ENCODE results near the gene FAM163B. TPM values are rescaled to one million over a fixed set of nuclear protein-coding genes. Genes with fewer than 3 reads are reported as not detected.

FAM163B gene
- total and polyA plus RNA-seq, 2 donors (not counting 3 experiments of a cell fraction or from before 2014, with no cell fraction given), result not detected

DNA sequence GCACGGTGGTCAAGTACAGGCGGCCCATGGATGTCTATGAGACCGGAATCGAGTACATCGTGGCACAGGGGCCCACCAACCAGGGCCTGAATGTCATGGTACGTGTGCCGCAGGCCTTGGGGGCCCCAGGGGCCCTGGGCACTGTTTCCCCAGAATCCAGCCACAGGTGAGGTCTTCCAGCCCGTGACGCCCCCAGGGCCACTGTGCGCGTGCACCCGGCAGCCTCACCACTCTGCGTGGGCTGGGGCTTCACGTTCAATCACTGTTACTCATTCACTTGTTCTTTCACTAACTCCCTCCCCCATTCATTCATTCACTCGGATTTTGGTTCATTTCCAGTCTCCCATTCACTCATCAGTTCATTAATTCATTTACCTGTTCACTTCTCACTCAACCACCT, 62.1 kb downstream of the FAM163B start:
- CTCF ChIA-PET, result no interaction called here
- Histone ChIP-seq H3K4me3 (replicated peaks in 1 of 3; ENCODE audit: insufficient read depth in 1 of 3, low read depth in 1 of 3, low read length in 3 of 3) (no peak overlapping the region), H4K20me1 (replicated peaks; ENCODE audit: control insufficient read depth, extremely low read depth, insufficient read depth, low read length) (no peaks in the 10 kb centered on the region), H3K9me3 (replicated peaks; ENCODE audit: control insufficient read depth, insufficient read depth, low read length) (no peaks in the 10 kb centered on the region), H3K4me1 (ENCODE audit: control insufficient read depth, extremely low read depth, insufficient read depth, low read length) (no peaks in the 10 kb centered on the region), H3K4me2 (ENCODE audit: insufficient read depth, low read length) (no peak overlapping the region), H3K79me2 (ENCODE audit: control insufficient read depth, insufficient read depth, low read length) (no peaks in the 10 kb centered on the region), H3K9ac (replicated peaks; ENCODE audit: extremely low read depth, insufficient read depth, low read length) (no peak overlapping the region), H3K27ac (ENCODE audit: insufficient read depth, low read depth, low read length) (no peak overlapping the region), H2AFZ (ENCODE audit: low read depth, low read length) (no peak overlapping the region), H3K9me1 (replicated peaks; ENCODE audit: control insufficient read depth, extremely low read depth, insufficient read depth, low read length) (no peaks in the 10 kb centered on the region), H3K27me3 (ENCODE audit: control insufficient read depth in 2 of 2, insufficient read depth in 2 of 2, low read length in 2 of 2) (no peaks in the 10 kb centered on the region), H3K36me3 (ENCODE audit: control insufficient read depth in 2 of 2, extremely low read depth in 1 of 2, insufficient read depth in 2 of 2, low read length in 2 of 2) (no peaks in the 10 kb centered on the region)
- dilution Hi-C loops (cut with MboI; ENCODE audit: extremely low pct_ligation_motif_present, low sequenced_read_pairs) (no loop called here), intact Hi-C loops (cut with micrococcal nuclease) (no loop called here)
- TF ChIP-seq POLR2AphosphoS5 (IDR thresholded peaks at IDR 0.05; ENCODE audit: insufficient read depth, low read depth, low read length), result no peak
- no peak for TF ChIP-seq EZH2 (IDR thresholded peaks at IDR 0.05; ENCODE audit: borderline replicate concordance, low read depth, low read length, severe bottlenecking)
- TF ChIP-seq FOS (IDR thresholded peaks at IDR 0.05; ENCODE audit: borderline replicate concordance, insufficient read depth, low read length), result no peak
- TF ChIP-seq MYC (IDR thresholded peaks at IDR 0.05; ENCODE audit: low read depth, low read length), result no peak
- TF ChIP-seq GATA2 (IDR thresholded peaks at IDR 0.05; ENCODE audit: insufficient read depth, insufficient read length, low read depth, low read length), result no peak
- TF ChIP-seq, protein P1, sequence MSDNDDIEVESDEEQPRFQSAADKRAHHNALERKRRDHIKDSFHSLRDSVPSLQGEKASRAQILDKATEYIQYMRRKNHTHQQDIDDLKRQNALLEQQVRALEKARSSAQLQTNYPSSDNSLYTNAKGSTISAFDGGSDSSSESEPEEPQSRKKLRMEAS (IDR thresholded peaks at IDR 0.05; ENCODE audit: insufficient read depth, insufficient read length), result no peak
- TF ChIP-seq, protein P2, sequence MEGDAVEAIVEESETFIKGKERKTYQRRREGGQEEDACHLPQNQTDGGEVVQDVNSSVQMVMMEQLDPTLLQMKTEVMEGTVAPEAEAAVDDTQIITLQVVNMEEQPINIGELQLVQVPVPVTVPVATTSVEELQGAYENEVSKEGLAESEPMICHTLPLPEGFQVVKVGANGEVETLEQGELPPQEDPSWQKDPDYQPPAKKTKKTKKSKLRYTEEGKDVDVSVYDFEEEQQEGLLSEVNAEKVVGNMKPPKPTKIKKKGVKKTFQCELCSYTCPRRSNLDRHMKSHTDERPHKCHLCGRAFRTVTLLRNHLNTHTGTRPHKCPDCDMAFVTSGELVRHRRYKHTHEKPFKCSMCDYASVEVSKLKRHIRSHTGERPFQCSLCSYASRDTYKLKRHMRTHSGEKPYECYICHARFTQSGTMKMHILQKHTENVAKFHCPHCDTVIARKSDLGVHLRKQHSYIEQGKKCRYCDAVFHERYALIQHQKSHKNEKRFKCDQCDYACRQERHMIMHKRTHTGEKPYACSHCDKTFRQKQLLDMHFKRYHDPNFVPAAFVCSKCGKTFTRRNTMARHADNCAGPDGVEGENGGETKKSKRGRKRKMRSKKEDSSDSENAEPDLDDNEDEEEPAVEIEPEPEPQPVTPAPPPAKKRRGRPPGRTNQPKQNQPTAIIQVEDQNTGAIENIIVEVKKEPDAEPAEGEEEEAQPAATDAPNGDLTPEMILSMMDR (IDR thresholded peaks at IDR 0.05; ENCODE audit: extremely low read depth in 1 of 2, insufficient read depth in 1 of 2, low read depth in 1 of 2, low read length in 2 of 2), result no peak
- TF ChIP-seq JUN (IDR thresholded peaks at IDR 0.05; ENCODE audit: borderline replicate concordance, insufficient read depth, insufficient read length, low read depth), result no peak
- no peak for TF ChIP-seq POLR2A (IDR thresholded peaks at IDR 0.05; ENCODE audit: low read depth, low read length)
- FAIRE-seq (no peak), DNase-seq (ENCODE audit: low read depth, low spot score) (no peak)
- no TSS peak for BruUV-seq (replicated peaks)
- POLR2A ChIA-PET, result no interaction called here

Data from endothelial cell of umbilical vein (primary cell).